AG04450 (cell line): ENCODE measurements around the gene SNED1. TPM values are rescaled to one million over a fixed set of nuclear protein-coding genes. Genes with fewer than 3 reads are reported as not detected.

Source experiments
- CTCF ChIA-PET: fragments of 300-600, 350-600 bp; formaldehyde crosslinking; extraction: SDS; loops from one replicate; lab custom pipeline; 2022; ENCODE audit warnings: antibody characterized with exemption, inconsistent platforms; lab: Charles Lee
- POLR2A ChIA-PET: fragments of 350-600 bp; formaldehyde crosslinking; extraction: SDS; loops from one replicate; lab custom pipeline; 2021; ENCODE audit warnings: antibody characterized with exemption, inconsistent platforms; lab: Yijun Ruan, JAX
- DNase-seq: peaks from one replicate; pipeline ENCODE4 v3.0.0-alpha.2; 2011; ENCODE audit warnings: low read depth, low spot score
- H3K27ac ChIP-seq: one replicate; pipeline ENCODE4 v1.5.1; 2012; ENCODE audit warnings: low read depth, low read length, control low read depth
- H3K27me3 ChIP-seq: one replicate; pipeline ENCODE4 v1.6.0; 2012; ENCODE audit warnings: low read length; ENCODE audit not compliant: control insufficient read depth, insufficient read depth
- H3K4me3 ChIP-seq: 2 replicates; pipeline ENCODE4 v1.5.1; 2011; ENCODE audit warnings: mild to moderate bottlenecking, low read depth, low read length, control low read depth
- H3K9me3 ChIP-seq: 2 replicates; pipeline ENCODE4 v1.5.1; 2012; ENCODE audit warnings: low read length; ENCODE audit not compliant: control insufficient read depth, insufficient read depth
- polyA plus RNA-seq: library from polyadenylated mRNA; depleted of rRNA; stranded (reverse); fragments of >200 nt; gene quantifications from 2 replicates; pipeline ENCODE4 v1.2.3, GENCODE V29; 2011
- TF ChIP-seq, protein P1 (sequence below): IDR thresholded peaks from 2 replicates; pipeline ENCODE4 v1.5.1; 2011; ENCODE audit warnings: low read depth, low read length, control low read depth, inconsistent platforms

Gene SNED1
- polyA plus RNA-seq, 1 experiment = 1.6 TPM

DNA sequence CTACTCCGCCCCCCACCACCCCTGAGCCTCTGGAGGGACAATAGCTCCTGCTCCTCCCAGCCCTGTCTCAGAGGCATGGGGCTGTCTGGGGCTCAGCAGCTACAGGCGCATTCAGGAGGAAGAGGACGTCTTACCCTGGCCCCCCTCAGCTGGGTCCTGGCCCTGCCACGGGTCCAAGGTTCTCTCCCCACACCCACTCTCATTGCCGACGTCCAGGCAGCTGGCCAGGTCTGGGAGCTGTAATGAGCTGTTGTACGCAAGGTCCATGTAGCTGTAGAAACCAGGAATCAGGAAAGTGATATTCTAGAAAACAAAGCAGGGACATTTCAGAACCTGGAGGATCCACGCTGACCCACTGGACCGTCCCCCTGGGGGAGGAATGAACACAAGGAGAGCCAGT is 137.3 kb downstream of the SNED1 start:
- CTCF ChIA-PET = no interaction called here
- POLR2A ChIA-PET = no interaction called here
- no peak for DNase-seq

DNA sequence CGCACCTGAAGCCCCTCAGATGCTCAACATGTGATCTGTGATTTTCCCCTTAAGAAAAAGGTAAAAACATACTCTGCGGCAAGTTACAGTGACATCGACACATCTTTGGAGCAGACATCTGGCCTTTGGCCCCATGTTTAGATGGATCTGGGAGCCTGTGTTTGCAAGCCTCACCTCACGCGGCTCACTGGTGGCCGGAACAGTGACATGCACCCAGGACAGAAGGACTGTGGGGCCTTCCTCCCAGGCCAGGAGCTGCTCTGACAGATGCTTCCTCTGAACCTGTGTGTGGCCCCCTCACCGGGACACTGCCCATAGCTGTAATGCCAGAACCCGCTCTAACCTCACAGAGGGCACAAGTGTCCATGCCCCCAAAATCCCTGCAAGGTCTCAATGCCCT is 137.8 kb downstream of the SNED1 start:
- TF ChIP-seq, protein P1, sequence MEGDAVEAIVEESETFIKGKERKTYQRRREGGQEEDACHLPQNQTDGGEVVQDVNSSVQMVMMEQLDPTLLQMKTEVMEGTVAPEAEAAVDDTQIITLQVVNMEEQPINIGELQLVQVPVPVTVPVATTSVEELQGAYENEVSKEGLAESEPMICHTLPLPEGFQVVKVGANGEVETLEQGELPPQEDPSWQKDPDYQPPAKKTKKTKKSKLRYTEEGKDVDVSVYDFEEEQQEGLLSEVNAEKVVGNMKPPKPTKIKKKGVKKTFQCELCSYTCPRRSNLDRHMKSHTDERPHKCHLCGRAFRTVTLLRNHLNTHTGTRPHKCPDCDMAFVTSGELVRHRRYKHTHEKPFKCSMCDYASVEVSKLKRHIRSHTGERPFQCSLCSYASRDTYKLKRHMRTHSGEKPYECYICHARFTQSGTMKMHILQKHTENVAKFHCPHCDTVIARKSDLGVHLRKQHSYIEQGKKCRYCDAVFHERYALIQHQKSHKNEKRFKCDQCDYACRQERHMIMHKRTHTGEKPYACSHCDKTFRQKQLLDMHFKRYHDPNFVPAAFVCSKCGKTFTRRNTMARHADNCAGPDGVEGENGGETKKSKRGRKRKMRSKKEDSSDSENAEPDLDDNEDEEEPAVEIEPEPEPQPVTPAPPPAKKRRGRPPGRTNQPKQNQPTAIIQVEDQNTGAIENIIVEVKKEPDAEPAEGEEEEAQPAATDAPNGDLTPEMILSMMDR = no peak
- no peaks in the 10 kb centered on the region for H3K27me3 ChIP-seq
- DNase-seq = no peak
- no peaks in the 10 kb centered on the region for H3K9me3 ChIP-seq
- ChIA-PET CTCF (no interaction called here), POLR2A (no interaction called here)
- H3K27ac ChIP-seq = no peak overlapping the region
- no peak overlapping the region for H3K4me3 ChIP-seq

More for the DNA sequence above, 137.3 kb downstream of the SNED1 start:
- no peak overlapping the region for H3K27ac ChIP-seq
- no peaks in the 10 kb centered on the region for H3K9me3 ChIP-seq
- H3K27me3 ChIP-seq = no peaks in the 10 kb centered on the region
- no peak overlapping the region for H3K4me3 ChIP-seq
- TF ChIP-seq, protein P1 = no peak

DNA sequence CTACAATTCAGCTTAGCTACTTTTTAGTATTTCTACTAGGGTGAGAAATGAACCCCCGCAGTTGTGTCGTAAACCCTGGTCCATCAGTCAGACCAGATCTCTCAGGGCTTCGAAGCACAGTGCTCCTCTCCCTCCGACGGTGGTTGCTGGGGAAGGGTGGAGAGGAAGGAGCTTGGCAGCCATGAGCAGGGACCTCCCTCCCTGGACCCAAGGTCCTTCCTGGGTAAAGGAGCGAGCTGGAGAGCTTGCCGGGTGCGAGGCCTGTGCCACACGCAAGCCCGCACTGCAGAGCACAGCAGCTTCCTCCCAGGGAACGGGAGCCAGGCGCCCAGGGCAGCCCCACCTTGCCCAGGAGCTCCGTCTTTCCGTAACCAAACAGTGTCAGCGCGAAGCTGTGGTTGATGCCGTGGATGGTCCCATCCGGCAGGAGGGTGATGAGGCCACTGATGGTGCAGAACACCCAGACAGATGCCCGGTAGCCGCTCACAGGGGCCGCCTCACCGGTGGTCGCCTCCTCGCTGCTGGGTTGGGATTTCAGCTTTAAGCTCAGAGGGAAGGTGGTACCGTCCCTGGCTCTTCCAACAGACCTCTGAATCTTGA is 138.3 kb downstream of the SNED1 start:
- no peaks in the 10 kb centered on the region for H3K27me3 ChIP-seq
- no peak overlapping the region for H3K4me3 ChIP-seq
- H3K9me3 ChIP-seq = no peaks in the 10 kb centered on the region
- ChIA-PET CTCF (no interaction called here), POLR2A (no interaction called here)
- no peak overlapping the region for H3K27ac ChIP-seq
- no peak for DNase-seq
- TF ChIP-seq, protein P1 = no peak

DNA sequence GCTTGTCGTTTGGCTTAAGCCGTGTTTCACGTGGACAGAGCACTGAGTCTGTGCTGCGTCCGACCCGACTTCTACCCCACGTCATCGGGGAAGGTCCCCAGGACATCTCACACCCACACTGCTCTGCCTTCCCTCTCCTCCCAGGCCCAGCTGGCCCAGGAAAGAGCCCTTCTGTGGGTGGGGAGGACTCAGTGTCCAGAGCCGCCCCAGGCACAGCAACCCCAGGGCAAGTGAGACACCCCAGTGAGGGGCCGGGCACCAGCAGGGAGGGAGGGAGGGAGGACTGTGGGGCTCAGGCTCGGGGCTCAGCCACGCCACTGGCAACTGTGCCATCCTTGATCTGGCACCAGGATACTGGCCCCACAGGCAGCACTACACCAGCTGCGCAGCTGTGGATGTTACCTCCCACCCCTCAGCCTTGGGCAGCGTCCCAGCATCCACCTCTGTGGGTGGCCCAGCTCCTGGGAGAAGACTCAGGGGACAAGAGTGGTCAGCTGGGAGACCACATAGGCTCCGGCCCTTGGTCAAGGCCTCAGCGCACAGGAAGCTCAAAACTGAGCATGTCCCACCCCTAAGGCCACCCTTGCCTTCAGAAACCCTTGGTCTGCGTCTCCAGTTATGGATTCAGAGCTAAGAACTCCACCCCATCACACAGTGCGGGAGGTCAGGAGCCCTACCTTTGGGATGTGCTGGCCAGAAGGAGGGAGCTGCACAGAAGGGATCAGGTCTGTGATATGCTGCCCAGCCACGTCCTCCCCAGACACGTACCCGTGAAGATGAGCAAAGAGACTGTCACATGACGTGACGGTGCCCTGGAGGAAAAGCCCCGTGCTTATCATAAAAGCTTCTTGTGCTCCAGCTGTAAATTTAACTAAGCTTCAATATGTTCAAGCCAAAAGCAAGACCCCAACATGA is 139.1 kb downstream of the SNED1 start:
- H3K27ac ChIP-seq = no peak overlapping the region
- CTCF ChIA-PET = no interaction called here

More for the DNA sequence above, 139.1 kb downstream of the SNED1 start:
- TF ChIP-seq, protein P1 = no peak
- Histone ChIP-seq H3K27me3 (no peaks in the 10 kb centered on the region), H3K4me3 (no peak overlapping the region), H3K9me3 (no peaks in the 10 kb centered on the region)
- POLR2A ChIA-PET = no interaction called here
- DNase-seq = no peak
